ENCODE data around the gene ZRANB2.

The ZRANB2 gene

GRCh38 chr1:71049951-71050598, 30.8 kb downstream of the ZRANB2 start:
- peak; percentile 74 for TF ChIP-seq CTCF (conservative IDR thresholded peaks at IDR 0.05; ENCODE audit: low read depth, low read length)
- DNase-seq (ENCODE audit: low read depth) = peak; percentile 88
- H3K4me3 ChIP-seq (ENCODE audit: low read depth, low read length) = no peak overlapping the region

GRCh38 chr1:71047635-71048607, 32.9 kb downstream of the ZRANB2 start, which contains the start of gene PTGER3:
Gene PTGER3, minus strand, starts transcription at chr1:71047816. Its CDS starts 239 bp downstream, at chr1:71047577.
- DNase-seq (ENCODE audit: low read depth) = no peak
- TF ChIP-seq CTCF (conservative IDR thresholded peaks at IDR 0.05; ENCODE audit: low read depth, low read length) = no peak
- H3K4me3 ChIP-seq (ENCODE audit: low read depth, low read length) = peak within 1 kb of the TSS; percentile 36

GRCh38 chr1:71046891-71047634, 33.8 kb downstream of the ZRANB2 start:
- TF ChIP-seq CTCF (conservative IDR thresholded peaks at IDR 0.05; ENCODE audit: low read depth, low read length) = no peak
- DNase-seq (ENCODE audit: low read depth) = no peak
- peak overlapping the region; percentile 36 for H3K4me3 ChIP-seq (ENCODE audit: low read depth, low read length)

GRCh38 chr1:71045463-71046028, 35.3 kb downstream of the ZRANB2 start:
- no peak for TF ChIP-seq CTCF (conservative IDR thresholded peaks at IDR 0.05; ENCODE audit: low read depth, low read length)
- H3K4me3 ChIP-seq (ENCODE audit: low read depth, low read length) = no peak overlapping the region
- no peak for DNase-seq (ENCODE audit: low read depth)

- no peak for TF ChIP-seq CTCF (conservative IDR thresholded peaks at IDR 0.05; ENCODE audit: low read depth, low read length)
- DNase-seq (ENCODE audit: low read depth) = no peak
- H3K4me3 ChIP-seq (ENCODE audit: low read depth, low read length) = no peak overlapping the region
Observed at GRCh38 chr1:71044833-71045232, 36.0 kb downstream of the ZRANB2 start.

GRCh38 chr1:71043065-71043464, 37.8 kb downstream of the ZRANB2 start:
- no peak for DNase-seq (ENCODE audit: low read depth)
- no peak for TF ChIP-seq CTCF (conservative IDR thresholded peaks at IDR 0.05; ENCODE audit: low read depth, low read length)
- H3K4me3 ChIP-seq (ENCODE audit: low read depth, low read length) = no peak overlapping the region
